Measurements from ENCODE around the gene SPINK4.

Gene SPINK4, protein sequence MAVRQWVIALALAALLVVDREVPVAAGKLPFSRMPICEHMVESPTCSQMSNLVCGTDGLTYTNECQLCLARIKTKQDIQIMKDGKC

DNA sequence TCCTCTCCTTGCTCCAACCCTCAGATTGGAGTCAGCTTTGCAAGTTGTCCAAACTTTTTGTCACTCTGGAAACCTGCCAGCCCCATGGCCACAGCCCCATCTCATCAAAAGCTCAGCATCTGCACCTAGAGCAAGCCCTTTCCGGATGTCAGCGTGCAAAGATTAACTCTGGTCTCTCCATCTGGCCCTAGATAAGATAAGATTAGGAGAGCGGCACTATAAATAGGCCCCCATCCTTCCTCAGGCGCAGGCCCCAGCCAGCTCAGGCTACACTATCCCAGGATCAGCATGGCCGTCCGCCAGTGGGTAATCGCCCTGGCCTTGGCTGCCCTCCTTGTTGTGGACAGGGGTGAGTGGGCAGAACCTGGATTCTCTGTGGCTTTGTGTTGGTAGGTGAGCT is at the start of gene SPINK4:
Gene SPINK4 (plus strand): TSS at position 247 of the 400 bp plus-strand sequence. CDS start 42 bp downstream, at position 289.
- no peaks in the 10 kb centered on the region for H3K9me3 Mint-ChIP-seq
- no peak within 1 kb of the TSS for H3K27ac Mint-ChIP-seq
- H3K4me3 Mint-ChIP-seq, result no peak within 1 kb of the TSS
- ATAC-seq, result no peak
- no peaks in the 10 kb centered on the region for H3K36me3 Mint-ChIP-seq
- no peaks in the 10 kb centered on the region for H3K4me1 Mint-ChIP-seq
- peaks cover 12% of the 10 kb centered on the region for H3K27me3 Mint-ChIP-seq

DNA sequence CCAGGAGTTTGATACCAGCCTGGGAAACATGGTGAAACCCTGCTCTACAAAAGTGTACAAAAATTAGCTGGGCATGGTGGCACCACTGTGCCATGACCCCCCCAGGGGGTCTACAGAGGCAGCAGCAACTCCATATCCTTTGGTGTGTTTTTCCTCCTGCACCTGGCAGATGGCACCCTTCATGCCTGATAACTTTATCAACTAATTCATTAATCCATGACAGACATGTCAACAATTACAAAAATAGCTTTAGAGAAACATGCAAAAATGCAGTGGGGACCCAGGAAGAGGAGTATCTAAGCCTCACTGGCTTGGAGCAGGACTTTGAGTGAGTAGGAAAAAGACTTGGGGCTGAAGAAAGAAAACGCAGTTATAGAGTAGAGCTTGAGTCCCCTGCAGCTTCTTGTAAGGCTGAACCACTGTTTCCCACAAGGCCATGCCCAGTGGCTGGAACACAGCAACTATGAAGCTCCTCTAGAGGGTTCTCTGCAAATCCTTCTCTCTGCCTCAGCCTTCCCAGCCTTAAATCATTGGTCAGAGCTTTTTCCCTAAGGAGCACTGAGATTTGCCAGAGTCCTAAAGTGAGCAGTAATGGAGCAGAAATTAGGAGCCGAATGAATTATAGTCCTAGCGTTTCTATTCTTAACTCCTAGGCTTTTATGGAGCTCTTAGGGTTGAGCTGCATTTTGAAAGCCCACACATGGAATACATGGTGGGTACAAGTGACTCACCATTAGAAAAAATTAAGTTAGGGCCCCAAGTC is 47.3 kb upstream of the SPINK4 start:
- Mint-ChIP-seq H3K9me3 (no peaks in the 10 kb centered on the region), H3K27me3 (no peaks in the 10 kb centered on the region), H3K4me1 (peaks cover 1% of the 10 kb centered on the region), H3K4me3 (no peak overlapping the region), H3K27ac (no peak overlapping the region), H3K36me3 (no peaks in the 10 kb centered on the region)
- no peak for ATAC-seq

DNA sequence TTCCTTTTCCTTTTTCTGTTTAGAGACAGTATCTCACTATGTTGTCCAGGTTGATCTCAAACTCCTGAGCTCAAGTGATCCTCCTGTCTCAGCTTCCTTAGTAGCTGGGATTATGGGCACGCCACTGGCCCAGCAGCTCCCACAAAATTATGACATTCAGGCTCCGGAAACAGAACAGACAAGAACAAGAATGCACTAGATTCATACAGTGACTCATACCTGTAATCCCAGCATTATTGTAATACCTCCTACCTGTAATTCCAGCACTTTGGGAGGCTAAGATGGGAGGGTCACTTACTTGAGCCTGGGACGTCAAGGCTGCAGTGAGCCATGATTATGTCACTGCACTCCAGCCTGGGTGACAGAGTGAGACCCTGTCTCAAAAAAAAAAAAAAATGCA is 46.1 kb upstream of the SPINK4 start:
- Mint-ChIP-seq H3K36me3 (no peaks in the 10 kb centered on the region), H3K4me3 (no peak overlapping the region), H3K27ac (no peak overlapping the region), H3K4me1 (peaks cover 6% of the 10 kb centered on the region), H3K9me3 (no peaks in the 10 kb centered on the region), H3K27me3 (no peaks in the 10 kb centered on the region)
- no peak for ATAC-seq

DNA sequence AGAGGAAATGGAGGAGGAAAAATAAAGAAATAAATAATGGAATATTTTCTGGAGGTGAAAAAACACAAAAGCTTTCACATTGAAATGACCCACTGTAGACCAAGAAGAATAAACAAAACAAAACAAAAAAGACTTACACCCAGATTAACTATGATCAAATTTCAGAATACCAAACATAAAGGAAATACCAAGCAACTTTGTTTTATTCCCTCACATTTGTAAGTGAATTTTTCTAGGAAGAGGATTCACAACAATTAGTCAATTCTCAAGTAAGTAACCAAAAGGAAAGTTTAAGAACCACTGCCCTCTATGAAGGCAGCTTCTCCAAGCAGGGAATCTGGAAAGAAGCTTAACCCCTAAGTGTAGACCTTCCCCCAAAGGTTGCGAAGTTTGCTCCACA is 43.2 kb upstream of the SPINK4 start:
- no peak for ATAC-seq
- H3K27ac Mint-ChIP-seq, result no peak overlapping the region
- H3K27me3 Mint-ChIP-seq, result no peaks in the 10 kb centered on the region
- H3K4me3 Mint-ChIP-seq, result no peak overlapping the region
- no peaks in the 10 kb centered on the region for H3K36me3 Mint-ChIP-seq
- H3K9me3 Mint-ChIP-seq, result no peaks in the 10 kb centered on the region
- peaks cover 8% of the 10 kb centered on the region for H3K4me1 Mint-ChIP-seq

DNA sequence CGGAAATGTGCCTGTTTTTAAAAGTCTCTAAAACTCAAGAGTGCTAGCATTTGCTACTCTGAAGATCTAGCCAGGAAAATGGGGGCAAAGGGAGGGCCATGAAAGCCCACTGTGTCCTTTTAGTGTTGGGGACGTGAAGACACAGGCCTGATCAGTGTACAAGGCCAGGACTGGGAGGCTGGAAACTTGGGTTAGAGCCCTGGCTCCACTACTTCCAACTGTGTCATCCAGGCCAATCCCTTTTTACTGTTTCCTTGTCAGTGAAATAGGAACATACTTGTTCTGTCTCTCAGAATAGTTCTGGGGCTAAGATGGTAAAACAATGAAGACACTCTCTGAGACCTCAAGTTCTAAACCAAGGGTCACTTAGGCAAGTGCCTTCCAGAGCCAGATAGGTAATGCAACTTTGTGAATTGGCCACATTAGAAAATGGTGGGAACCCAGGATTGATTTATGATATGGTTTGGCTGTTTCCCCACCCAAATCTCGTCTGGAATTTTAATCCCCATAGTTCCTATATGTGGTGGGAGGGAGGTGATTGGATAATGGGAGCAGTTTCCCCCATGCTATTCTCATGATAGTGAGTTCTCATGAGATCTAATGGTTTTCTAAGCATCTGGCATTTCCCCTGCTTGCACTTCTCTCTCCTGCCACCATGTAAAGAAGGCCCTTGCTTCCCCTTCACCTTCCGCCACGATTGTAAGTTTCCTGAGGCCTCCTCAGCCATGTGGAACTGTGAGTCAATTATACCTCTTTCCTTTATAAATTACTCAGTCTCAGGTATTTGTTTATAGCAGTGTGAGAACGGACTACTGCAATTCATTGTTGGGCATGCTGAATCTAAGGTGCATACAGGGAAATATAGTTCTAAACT is 42.5 kb upstream of the SPINK4 start:
- peaks cover 16% of the 10 kb centered on the region for H3K4me1 Mint-ChIP-seq
- no peaks in the 10 kb centered on the region for H3K9me3 Mint-ChIP-seq
- no peaks in the 10 kb centered on the region for H3K36me3 Mint-ChIP-seq
- no peak overlapping the region for H3K27ac Mint-ChIP-seq
- no peaks in the 10 kb centered on the region for H3K27me3 Mint-ChIP-seq
- no peak overlapping the region for H3K4me3 Mint-ChIP-seq
- no peak for ATAC-seq

DNA sequence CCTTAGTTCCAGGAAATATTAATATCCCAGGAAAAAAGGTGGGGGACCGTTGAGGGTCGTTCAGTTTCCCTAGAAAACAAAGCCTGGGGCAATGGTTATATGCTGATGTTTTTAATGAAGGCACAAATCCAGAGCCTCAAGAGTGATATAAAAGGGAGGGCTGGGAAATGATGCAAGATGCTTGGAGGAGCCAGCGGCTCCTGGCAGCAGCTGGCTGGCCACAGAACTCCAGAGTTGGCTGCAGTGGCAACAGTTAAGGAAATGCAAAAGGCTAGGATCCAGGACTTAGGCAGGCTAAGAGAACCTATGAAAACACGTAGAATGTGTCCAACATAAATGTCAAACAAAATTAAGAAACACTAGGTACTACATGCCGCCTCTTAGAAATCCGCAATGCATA is 41.8 kb upstream of the SPINK4 start:
- Mint-ChIP-seq H3K9me3 (no peaks in the 10 kb centered on the region), H3K4me3 (no peak overlapping the region), H3K27me3 (no peaks in the 10 kb centered on the region), H3K36me3 (no peaks in the 10 kb centered on the region), H3K27ac (no peak overlapping the region), H3K4me1 (peaks cover 22% of the 10 kb centered on the region)
- no peak for ATAC-seq

DNA sequence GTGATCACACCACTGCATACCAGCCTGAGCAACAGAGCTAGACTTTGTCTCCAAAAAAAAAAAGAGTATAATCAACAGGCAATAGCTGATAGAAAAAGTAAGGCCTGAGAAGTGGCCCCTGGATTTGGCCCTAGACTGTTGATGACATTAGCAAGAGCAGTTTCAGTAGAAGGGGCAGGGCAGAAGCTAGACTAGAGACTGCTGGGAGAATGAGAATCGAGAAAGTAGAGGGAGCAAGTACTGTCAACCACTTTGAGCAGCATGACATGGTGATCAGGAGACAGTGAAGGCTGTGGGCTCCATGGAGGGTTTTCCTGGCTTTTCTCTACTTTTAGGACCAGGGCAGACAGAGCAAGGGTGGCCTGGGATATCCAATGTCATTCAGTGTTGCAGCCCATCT is 37.9 kb upstream of the SPINK4 start:
- peak overlapping the region; percentile 50 for H3K27ac Mint-ChIP-seq
- ATAC-seq, result peak; percentile 76
- H3K27me3 Mint-ChIP-seq, result peaks cover 12% of the 10 kb centered on the region
- H3K4me3 Mint-ChIP-seq, result no peak overlapping the region
- H3K4me1 Mint-ChIP-seq, result peaks cover 26% of the 10 kb centered on the region
- no peaks in the 10 kb centered on the region for H3K36me3 Mint-ChIP-seq
- H3K9me3 Mint-ChIP-seq, result no peaks in the 10 kb centered on the region

DNA sequence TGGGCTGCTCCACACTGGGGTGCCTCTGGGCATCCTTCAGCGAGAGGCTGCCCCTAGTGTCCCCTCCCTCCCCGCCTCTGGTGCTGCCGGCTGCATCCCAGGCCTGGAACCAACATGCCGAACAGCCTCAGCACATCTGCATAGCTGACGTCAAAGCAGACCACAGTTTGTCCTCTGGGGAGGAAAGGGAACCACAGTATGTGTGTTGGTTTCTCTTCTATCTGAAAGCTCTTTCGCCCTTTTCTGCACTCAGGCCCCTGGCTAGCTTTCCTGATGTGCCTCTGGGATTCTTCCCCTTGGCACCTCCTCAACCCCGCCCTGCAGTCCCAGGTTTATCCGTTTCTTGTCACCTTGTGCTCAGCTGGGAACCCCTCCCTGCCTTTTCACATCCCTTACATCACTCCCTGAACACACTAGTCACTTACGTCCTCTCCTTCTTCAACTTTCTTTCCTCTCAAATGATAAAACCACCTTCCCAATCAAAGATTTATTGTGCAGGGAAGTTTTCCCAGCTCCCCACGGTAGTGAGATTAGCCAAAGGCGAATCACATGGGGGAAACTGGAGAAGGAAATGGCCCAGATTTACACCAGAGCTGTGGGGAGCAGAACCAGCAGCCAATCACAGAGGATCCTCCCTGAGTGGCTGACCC is 37.3 kb upstream of the SPINK4 start:
- H3K4me3 Mint-ChIP-seq, result peak overlapping the region; percentile 22

DNA sequence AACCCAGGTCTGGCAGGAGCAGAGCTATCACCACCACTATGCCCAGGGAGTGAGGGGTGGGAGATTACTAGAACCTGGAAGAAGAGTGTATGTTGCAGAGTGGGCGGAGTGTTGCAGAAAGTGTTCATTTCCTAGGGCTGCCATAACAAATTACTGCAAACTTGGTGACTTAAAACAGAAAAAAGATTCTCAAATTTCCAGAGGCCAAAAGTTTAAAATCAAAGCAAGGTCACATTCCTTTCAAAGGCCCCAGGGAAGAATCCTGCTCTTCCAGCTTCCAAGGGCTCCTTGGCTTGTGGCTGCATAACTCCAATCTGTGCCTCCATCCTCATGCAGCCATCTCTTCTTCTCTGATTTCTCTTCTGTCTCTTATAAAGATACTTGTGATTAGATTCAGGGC is 30.6 kb upstream of the SPINK4 start:
- Mint-ChIP-seq H3K27me3 (peaks cover 12% of the 10 kb centered on the region), H3K27ac (no peak overlapping the region)
- no peak for ATAC-seq

More for the DNA sequence above, 37.3 kb upstream of the SPINK4 start:
- Mint-ChIP-seq H3K9me3 (no peaks in the 10 kb centered on the region), H3K27ac (peak overlapping the region; percentile 50), H3K27me3 (peaks cover 12% of the 10 kb centered on the region), H3K4me1 (peaks cover 24% of the 10 kb centered on the region), H3K36me3 (no peaks in the 10 kb centered on the region)
- peak; percentile 100 for ATAC-seq

DNA sequence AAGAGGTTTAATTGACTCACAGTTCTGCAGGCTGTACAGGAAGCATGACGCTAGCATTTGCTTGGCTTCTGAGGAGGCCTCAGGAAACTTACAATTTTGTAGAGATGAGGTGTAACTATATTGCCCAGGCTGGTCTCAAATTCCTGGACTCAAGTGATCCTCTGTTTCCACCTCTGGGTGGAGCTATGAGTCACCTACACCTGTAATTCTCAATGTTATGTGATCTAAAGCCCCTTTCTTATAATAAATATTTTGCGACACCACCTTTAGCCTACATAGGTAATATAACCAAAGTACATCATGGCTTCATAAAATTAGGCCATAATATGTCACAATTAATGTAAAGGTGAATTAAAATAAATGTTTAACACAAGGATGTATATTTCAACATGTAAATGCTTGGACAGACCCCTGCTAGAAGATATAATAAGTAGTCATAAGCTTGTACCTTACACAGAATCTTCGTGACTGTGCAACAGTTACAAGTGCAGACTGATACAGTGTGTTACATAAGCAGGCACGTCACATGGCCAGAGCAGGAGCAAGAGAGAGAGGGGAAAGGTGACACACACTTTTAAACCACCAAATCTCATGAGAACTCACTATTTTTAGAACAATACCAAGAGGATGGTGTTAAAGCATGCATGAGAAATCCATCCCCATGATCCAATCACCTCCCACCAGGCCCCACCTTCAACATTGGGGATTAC is 29.8 kb upstream of the SPINK4 start:
- Mint-ChIP-seq H3K36me3 (no peaks in the 10 kb centered on the region), H3K27ac (no peak overlapping the region), H3K4me3 (no peak overlapping the region), H3K9me3 (no peaks in the 10 kb centered on the region), H3K4me1 (no peaks in the 10 kb centered on the region), H3K27me3 (peaks cover 7% of the 10 kb centered on the region)
- no peak for ATAC-seq

More for the DNA sequence above, 30.6 kb upstream of the SPINK4 start:
- Mint-ChIP-seq H3K4me3 (no peak overlapping the region), H3K9me3 (no peaks in the 10 kb centered on the region), H3K36me3 (no peaks in the 10 kb centered on the region), H3K4me1 (no peaks in the 10 kb centered on the region)

DNA sequence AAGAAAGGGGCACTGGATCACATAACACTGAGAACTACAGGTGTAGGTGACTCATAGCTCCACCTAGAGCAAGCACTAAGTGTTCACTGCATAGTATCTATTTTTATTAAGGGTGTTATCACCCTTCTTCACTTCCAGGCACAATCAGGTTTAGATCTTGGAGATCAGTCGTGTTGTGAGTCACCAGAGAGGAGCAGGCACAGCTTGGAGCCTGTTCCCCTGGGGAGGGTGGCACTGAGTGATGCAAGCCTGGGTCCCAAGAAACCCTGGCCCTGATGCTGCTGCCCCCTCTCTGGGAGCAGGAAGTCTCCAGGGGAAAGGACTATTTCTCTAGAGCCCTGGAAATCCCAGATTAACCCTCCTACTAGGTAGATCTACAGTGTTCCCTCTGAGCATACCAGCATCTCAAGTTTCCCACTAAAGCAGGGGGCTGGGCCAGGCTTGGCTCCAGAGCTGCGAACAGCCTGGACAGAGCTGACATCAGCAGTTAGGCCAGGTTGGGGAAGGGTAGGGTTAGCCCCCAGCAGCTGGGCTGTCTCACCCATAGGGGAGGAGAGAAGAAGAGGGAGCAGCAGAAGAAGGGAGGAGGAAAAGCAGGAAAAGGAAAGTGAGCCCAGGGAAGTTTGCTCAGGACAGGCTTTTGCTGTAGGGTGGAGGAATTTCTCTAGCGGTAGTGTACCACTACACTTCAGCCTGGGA is 28.1 kb upstream of the SPINK4 start:
- no peak for ATAC-seq

DNA sequence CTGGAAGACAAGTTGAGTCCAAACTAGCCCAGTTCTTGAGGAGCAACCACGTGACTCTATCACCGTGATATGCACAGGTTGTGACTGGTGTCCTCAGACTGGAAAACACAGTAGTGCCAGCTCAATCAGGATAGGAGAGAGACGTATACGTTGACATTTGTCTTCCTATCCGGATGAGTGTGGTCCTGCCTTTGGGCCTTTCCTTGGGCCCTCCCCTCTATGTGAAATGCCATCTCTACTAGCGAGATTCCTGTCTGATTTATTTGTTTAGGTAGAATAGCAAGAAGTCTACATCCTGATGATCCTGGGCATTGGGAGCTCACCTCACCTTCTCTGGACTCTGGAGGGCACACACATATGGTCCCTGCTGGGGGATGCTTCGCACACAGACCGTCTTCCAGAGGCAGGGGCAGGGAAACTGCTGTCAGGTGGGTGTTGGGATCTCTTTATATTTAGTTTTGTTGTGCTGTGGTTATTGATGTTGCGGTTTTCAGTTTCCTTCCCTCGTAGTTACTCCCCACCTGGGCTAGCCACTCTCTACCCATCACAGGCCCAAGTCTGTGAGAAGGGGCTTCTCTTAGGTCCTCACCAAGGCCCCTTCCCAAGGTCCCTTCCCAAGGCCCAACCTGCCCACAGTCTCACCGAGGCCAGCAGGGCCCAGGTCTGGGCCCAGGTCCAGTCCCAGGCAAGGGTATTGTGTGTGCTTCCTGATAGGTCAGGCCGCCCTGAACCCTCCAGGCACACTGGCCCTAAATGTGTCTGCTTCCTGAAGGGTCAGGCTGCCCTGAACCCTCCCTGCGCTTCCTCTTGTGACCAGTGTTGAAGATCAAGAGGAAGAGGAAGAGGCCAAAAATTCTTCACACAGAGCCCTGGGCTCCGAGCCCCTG is 19.0 kb upstream of the SPINK4 start:
- Mint-ChIP-seq H3K9me3 (no peaks in the 10 kb centered on the region), H3K36me3 (no peaks in the 10 kb centered on the region), H3K4me1 (peaks cover 25% of the 10 kb centered on the region), H3K27ac (peak overlapping the region; percentile 14), H3K4me3 (no peak overlapping the region), H3K27me3 (no peaks in the 10 kb centered on the region)
- peak; percentile 28 for ATAC-seq

More for the DNA sequence above, 28.1 kb upstream of the SPINK4 start:
- Mint-ChIP-seq H3K36me3 (no peaks in the 10 kb centered on the region), H3K4me1 (no peaks in the 10 kb centered on the region), H3K27ac (no peak overlapping the region), H3K4me3 (no peak overlapping the region), H3K27me3 (no peaks in the 10 kb centered on the region), H3K9me3 (no peaks in the 10 kb centered on the region)

DNA sequence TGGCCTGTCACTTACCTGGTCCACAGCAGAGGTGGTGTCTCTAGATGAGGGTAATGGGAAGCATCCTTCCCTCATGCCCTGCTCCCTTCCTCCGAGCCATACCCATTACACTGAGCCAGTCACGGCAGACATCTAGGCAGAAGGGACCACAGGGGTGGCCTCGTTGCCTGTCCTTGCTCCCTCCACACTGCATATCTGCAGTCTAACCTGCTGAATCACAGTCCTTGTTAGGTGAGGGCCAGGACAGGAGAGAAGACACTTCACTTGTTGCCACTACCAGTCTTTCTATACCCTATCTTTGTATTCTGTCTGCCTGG is 18.4 kb upstream of the SPINK4 start:
- peaks cover 31% of the 10 kb centered on the region for H3K4me1 Mint-ChIP-seq
- no peaks in the 10 kb centered on the region for H3K27me3 Mint-ChIP-seq
- H3K36me3 Mint-ChIP-seq, result no peaks in the 10 kb centered on the region
- peak overlapping the region; percentile 14 for H3K27ac Mint-ChIP-seq
- H3K9me3 Mint-ChIP-seq, result no peaks in the 10 kb centered on the region
- ATAC-seq, result peak; percentile 36
- no peak overlapping the region for H3K4me3 Mint-ChIP-seq

DNA sequence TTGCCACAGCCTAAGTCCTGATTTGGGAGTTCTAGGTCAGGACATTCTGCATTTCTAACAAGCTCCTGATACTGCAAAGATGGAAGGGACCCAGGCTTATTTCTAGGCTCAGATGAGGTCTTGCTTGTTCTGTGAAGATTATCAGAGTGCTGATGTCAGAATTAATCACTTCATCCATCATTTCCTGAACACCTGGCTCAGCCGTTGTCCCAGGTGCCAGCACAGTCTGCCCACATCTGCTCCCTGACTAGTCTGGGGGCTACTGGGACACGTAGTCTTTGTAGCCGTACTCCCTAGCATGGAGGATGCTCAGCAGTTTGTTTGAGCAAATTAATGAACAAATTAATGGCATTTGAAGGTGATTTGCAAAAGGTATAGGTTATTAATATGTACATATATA is 17.9 kb upstream of the SPINK4 start:
- H3K4me3 Mint-ChIP-seq, result no peak overlapping the region

More for the DNA sequence above, 17.9 kb upstream of the SPINK4 start:
- no peak for ATAC-seq
- H3K27ac Mint-ChIP-seq, result peak overlapping the region; percentile 14
- no peaks in the 10 kb centered on the region for H3K9me3 Mint-ChIP-seq
- peaks cover 36% of the 10 kb centered on the region for H3K4me1 Mint-ChIP-seq
- no peaks in the 10 kb centered on the region for H3K36me3 Mint-ChIP-seq
- H3K27me3 Mint-ChIP-seq, result no peaks in the 10 kb centered on the region

Measured in stimulated activated memory B cell treated with anti-CD40 and anti-IgM and Interleukin-4, amounts not matched to agents 10 μg/mL and 1 μg/mL and 100 μg/mL, for 72 hours (primary cell).